Fibroblast of skin of left biceps (primary cell): ENCODE measurements around the gene EVA1A.

Source experiments
- DNase-seq, 2 experiments: peaks; one replicate each; pipeline ENCODE4 v3.0.0-alpha.2; 2013; ENCODE audit warnings: low read depth in 2 of 2

The EVA1A gene

GRCh38 chr2:75560768-75561565 is at the start of gene EVA1A:
EVA1A (minus strand) TSS chr2:75560939; CDS start chr2:75518140, 42,799 bp downstream.
- DNase-seq, result peak; percentile 46 to 52

GRCh38 chr2:75609937-75610508 is 49.3 kb upstream of the EVA1A start:
- no peak for DNase-seq

GRCh38 chr2:75609334-75609689 is 48.6 kb upstream of the EVA1A start:
- no peak for DNase-seq

- no peak for DNase-seq
These were observed 48.1 kb upstream of the EVA1A start for GRCh38 chr2:75608684-75609333.

GRCh38 chr2:75607988-75608683 is 47.4 kb upstream of the EVA1A start:
- DNase-seq, result no peak

- DNase-seq, result no peak
These were observed 46.7 kb upstream of the EVA1A start for GRCh38 chr2:75607400-75607798.

- DNase-seq, result peak; percentile 68 to 69
These were observed 46.1 kb upstream of the EVA1A start for GRCh38 chr2:75606761-75607399.

- DNase-seq, result peak; percentile 97
These were observed 45.2 kb upstream of the EVA1A start for GRCh38 chr2:75605770-75606529.

- DNase-seq, result no peak
These were observed 43.7 kb upstream of the EVA1A start for GRCh38 chr2:75604484-75604883.

GRCh38 chr2:75603477-75603876 is 42.7 kb upstream of the EVA1A start:
- DNase-seq, result no peak

GRCh38 chr2:75602724-75603342 is 42.1 kb upstream of the EVA1A start:
- DNase-seq, result no peak

- DNase-seq, result no peak
These were observed 39.8 kb upstream of the EVA1A start for GRCh38 chr2:75600461-75601011.

GRCh38 chr2:75598589-75599155 is 37.9 kb upstream of the EVA1A start:
- no peak for DNase-seq

GRCh38 chr2:75597949-75598348 is 37.2 kb upstream of the EVA1A start:
- DNase-seq, result no peak

GRCh38 chr2:75596784-75597183 is 36.0 kb upstream of the EVA1A start:
- DNase-seq, result no peak

GRCh38 chr2:75595541-75596395 is 35.0 kb upstream of the EVA1A start:
- DNase-seq, result peak; percentile 86 to 91

- DNase-seq, result no peak
These were observed 33.9 kb upstream of the EVA1A start for GRCh38 chr2:75594596-75594995.

GRCh38 chr2:75592888-75593287 is 32.1 kb upstream of the EVA1A start:
- DNase-seq, result no peak

- DNase-seq, result no peak
These were observed 31.3 kb upstream of the EVA1A start for GRCh38 chr2:75592030-75592429.
